Neuronal stem cell (in vitro differentiated cells): ENCODE data around the gene CACNB4.

Experiments
- DNase-seq: peaks from one replicate; pipeline ENCODE4 v3.0.0-alpha.2; 2013; ENCODE audit warnings: low spot score
- H2AFZ ChIP-seq: one replicate; pipeline ENCODE4 v1.6.1; 2013; ENCODE audit warnings: mild to moderate bottlenecking, low read length, inconsistent platforms
- H2AK5ac ChIP-seq: 2 replicates; pipeline ENCODE4 v1.6.1; 2013; ENCODE audit warnings: low read depth, mild to moderate bottlenecking, inconsistent platforms, low read length, moderate library complexity, mixed read lengths
- H2BK120ac ChIP-seq: 2 replicates; pipeline ENCODE4 v1.6.1; 2013; ENCODE audit warnings: low read depth, mild to moderate bottlenecking, inconsistent platforms, low read length, moderate library complexity, mixed read lengths
- H2BK12ac ChIP-seq: one replicate; pipeline ENCODE4 v1.6.1; 2013; ENCODE audit warnings: low read length, inconsistent platforms
- H2BK15ac ChIP-seq: 2 replicates; pipeline ENCODE4 v1.6.1; 2013; ENCODE audit warnings: mild to moderate bottlenecking, low read length, inconsistent platforms, mixed read lengths
- H2BK5ac ChIP-seq: one replicate; pipeline ENCODE4 v1.6.1; 2013; ENCODE audit warnings: inconsistent platforms, mild to moderate bottlenecking, low read length, moderate library complexity
- H3K14ac ChIP-seq: one replicate; pipeline ENCODE4 v1.6.1; 2013; ENCODE audit warnings: low read length, inconsistent platforms
- H3K18ac ChIP-seq: 2 replicates; pipeline ENCODE4 v1.6.1; 2013; ENCODE audit warnings: low read length, inconsistent platforms
- H3K23ac ChIP-seq: 2 replicates; pipeline ENCODE4 v1.6.1; 2013; ENCODE audit warnings: low read depth, mild to moderate bottlenecking, mixed read lengths, low read length, inconsistent platforms; ENCODE audit not compliant: poor library complexity
- H3K27ac ChIP-seq: replicated peaks from 3 replicates; pipeline ENCODE4 v1.5.1; 2013; ENCODE audit warnings: low read length, inconsistent platforms
- H3K27me3 ChIP-seq, 3 experiments: 2 replicates each; pipeline ENCODE4 v1.6.1; 2013; ENCODE audit warnings: low read length in 3 of 3, mild to moderate bottlenecking in 2 of 3, inconsistent platforms in 1 of 3, low read depth in 1 of 3, mixed read lengths in 1 of 3, moderate library complexity in 1 of 3; ENCODE audit not compliant: control insufficient read depth in 3 of 3, insufficient read depth in 3 of 3
- H3K36me3 ChIP-seq, 2 donors: replicated peaks in 1 of 2; 2 replicates each; pipeline ENCODE4 v1.6.1; 2013; ENCODE audit warnings: low read length in 2 of 2; ENCODE audit not compliant: control insufficient read depth in 2 of 2, insufficient read depth in 2 of 2
- H3K4ac ChIP-seq: 2 replicates; pipeline ENCODE4 v1.6.1; 2013; ENCODE audit warnings: inconsistent platforms, mild to moderate bottlenecking, low read length, moderate library complexity
- H3K4me1 ChIP-seq, 2 donors: 1 replicate in 1 of 2; 2 replicates in 1 of 2; pipeline ENCODE4 v1.6.1; 2013; ENCODE audit warnings: low read length in 2 of 2, low read depth in 1 of 2; ENCODE audit not compliant: control insufficient read depth in 2 of 2, insufficient read depth in 1 of 2
- H3K4me2 ChIP-seq: one replicate; pipeline ENCODE4 v1.6.1; 2013; ENCODE audit warnings: mild to moderate bottlenecking, low read length, inconsistent platforms; ENCODE audit not compliant: insufficient read depth, poor library complexity, severe bottlenecking
- H3K4me3 ChIP-seq, 2 donors: 2 replicates each; pipeline ENCODE4 v1.5.1; 2013; ENCODE audit warnings: low read length in 2 of 2, mild to moderate bottlenecking in 2 of 2, inconsistent platforms in 1 of 2, moderate library complexity in 1 of 2
- H3K79me1 ChIP-seq: one replicate; pipeline ENCODE4 v1.6.1; 2013; ENCODE audit warnings: low read depth, mild to moderate bottlenecking, inconsistent platforms, low read length, moderate library complexity
- H3K9ac ChIP-seq: one replicate; pipeline ENCODE4 v1.6.1; 2013; ENCODE audit warnings: mild to moderate bottlenecking, low read depth, low read length, inconsistent platforms; ENCODE audit not compliant: poor library complexity
- H3K9me3 ChIP-seq, 2 donors: replicated peaks in 1 of 2; 2 replicates each; pipeline versions ENCODE3 to v1.6.1; 2013; ENCODE audit warnings: low read length in 2 of 2, mild to moderate bottlenecking in 2 of 2, inconsistent platforms in 1 of 2, low read depth in 1 of 2, mixed read lengths in 1 of 2, moderate library complexity in 1 of 2; ENCODE audit not compliant: control insufficient read depth in 2 of 2, insufficient read depth in 1 of 2
- H4K8ac ChIP-seq: one replicate; pipeline ENCODE4 v1.6.1; 2013; ENCODE audit warnings: low read depth, mild to moderate bottlenecking, inconsistent platforms, low read length, moderate library complexity
- H4K91ac ChIP-seq: one replicate; pipeline ENCODE4 v1.6.1; 2013; ENCODE audit warnings: low read length, low read depth, mild to moderate bottlenecking, inconsistent platforms; ENCODE audit not compliant: poor library complexity
- WGBS, 2 donors: extraction: QIAGEN DNeasy Blood & Tissue Kit; methylation state at CpG; one replicate each; pipeline ENCODE4 v1.1.7; 2013; ENCODE audit warnings: missing lambda C conversion rate in 2 of 2, mixed read lengths in 1 of 2; ENCODE audit not compliant: insufficient read length in 2 of 2, insufficient replicate concordance in 1 of 2; ENCODE audit errors: extremely low coverage in 2 of 2; 5-methylcytosine and 5-hydroxymethylcytosine counted together

CACNB4 gene

DNA sequence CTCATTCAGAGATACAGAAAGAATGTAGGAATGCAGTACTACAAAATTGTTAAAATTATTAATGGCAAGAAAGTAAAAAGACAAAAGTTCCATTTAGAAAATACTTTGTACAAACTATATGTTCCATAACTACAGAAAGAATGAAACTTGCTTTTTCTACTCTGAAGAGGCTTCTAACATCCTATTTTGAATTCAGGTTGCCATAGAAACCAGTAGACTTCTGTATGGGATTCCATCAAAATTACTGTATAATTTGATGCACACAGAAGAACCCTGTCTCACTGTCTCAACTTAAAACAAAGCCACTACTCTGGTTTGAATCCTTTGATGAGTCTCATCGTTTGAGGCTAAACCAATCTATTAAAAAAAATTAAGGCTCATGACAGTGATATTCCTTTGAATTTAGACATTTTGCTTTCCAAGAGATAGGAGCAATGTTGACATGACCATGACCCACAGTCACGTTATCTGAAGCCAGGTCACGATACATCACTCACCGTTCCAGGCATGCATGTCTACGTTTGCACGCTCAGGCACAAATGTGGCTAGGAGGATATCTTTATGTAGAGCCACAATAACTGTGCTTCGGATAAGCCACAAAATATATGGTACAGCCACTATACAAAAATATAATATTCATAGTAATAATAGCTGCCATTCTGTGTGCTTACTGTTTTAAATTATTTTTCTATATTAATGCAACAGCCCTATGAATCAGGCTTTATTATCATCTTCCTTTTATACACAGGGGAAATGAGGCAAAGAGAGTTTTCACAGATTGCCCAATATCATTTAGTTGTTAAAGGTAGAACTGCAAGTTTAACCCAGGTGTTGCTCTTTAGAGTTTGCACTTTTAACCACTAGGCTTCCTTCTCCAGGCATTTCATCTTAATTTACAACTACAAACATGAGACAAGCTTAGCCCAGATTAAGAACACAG lies 82.4 kb downstream of the CACNB4 start:
- Histone ChIP-seq H3K36me3 (no peaks in the 10 kb centered on the region), H2BK12ac (no peak overlapping the region), H2AK5ac (no peak overlapping the region), H3K9me3 (no peaks in the 10 kb centered on the region), H4K8ac (no peak overlapping the region), H3K14ac (no peak overlapping the region), H3K27me3 (no peaks in the 10 kb centered on the region), H4K91ac (no peak overlapping the region), H2BK5ac (no peak overlapping the region), H3K4me3 (no peak overlapping the region), H3K4ac (no peak overlapping the region), H2BK15ac (no peak overlapping the region), H3K27ac (no peak overlapping the region), H3K23ac (no peak overlapping the region), H3K9ac (no peak overlapping the region), H3K79me1 (peaks cover 1% of the 10 kb centered on the region), H2AFZ (no peak overlapping the region), H3K18ac (no peak overlapping the region), H2BK120ac (no peak overlapping the region), H3K4me1 (peaks cover 0 to 13% of the 10 kb centered on the region in 2 donors), H3K4me2 (no peak overlapping the region)
- no peak for DNase-seq
- WGBS, 2 donors, result no CpG with 5 or more reads among the region's 7 CpGs

DNA sequence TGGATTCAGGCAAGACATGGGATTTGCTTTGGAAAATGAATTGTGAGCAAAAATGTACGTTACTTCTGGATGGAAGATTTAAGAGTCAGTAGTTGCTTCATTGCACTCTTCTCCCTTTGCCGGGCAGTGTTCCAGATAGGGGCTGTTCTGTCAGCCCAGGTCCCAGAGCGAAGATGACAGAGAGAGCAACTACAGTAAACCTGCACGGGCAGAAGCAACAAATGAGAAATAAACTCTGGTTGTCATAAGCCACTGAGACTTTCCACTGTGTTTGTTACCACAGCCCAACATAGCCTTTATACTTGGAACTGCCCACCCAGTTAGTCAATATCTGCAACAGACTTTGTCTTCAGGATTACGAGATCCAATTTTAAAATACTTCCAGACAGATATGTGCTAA lies 83.3 kb downstream of the CACNB4 start:
- H3K27ac ChIP-seq, result no peak overlapping the region
- no peak overlapping the region for H3K4ac ChIP-seq
- no CpG with 5 or more reads among the region's 5 CpGs for WGBS, 2 donors
- no peaks in the 10 kb centered on the region for H3K27me3 ChIP-seq
- no peak overlapping the region for H3K23ac ChIP-seq
- H2BK5ac ChIP-seq, result no peak overlapping the region
- peaks cover 0 to 13% of the 10 kb centered on the region in 2 donors for H3K4me1 ChIP-seq
- H3K4me2 ChIP-seq, result no peak overlapping the region
- no peak overlapping the region for H4K8ac ChIP-seq
- H3K36me3 ChIP-seq, result no peaks in the 10 kb centered on the region
- no peak overlapping the region for H3K9ac ChIP-seq
- peaks cover 1% of the 10 kb centered on the region for H3K79me1 ChIP-seq
- no peak overlapping the region for H2BK12ac ChIP-seq
- H2AK5ac ChIP-seq, result no peak overlapping the region
- H3K9me3 ChIP-seq, result no peaks in the 10 kb centered on the region
- no peak for DNase-seq
- no peak overlapping the region for H2BK15ac ChIP-seq
- no peak overlapping the region for H2BK120ac ChIP-seq
- H3K18ac ChIP-seq, result no peak overlapping the region
- H3K14ac ChIP-seq, result no peak overlapping the region
- no peak overlapping the region for H2AFZ ChIP-seq
- no peak overlapping the region for H4K91ac ChIP-seq
- no peak overlapping the region for H3K4me3 ChIP-seq

DNA sequence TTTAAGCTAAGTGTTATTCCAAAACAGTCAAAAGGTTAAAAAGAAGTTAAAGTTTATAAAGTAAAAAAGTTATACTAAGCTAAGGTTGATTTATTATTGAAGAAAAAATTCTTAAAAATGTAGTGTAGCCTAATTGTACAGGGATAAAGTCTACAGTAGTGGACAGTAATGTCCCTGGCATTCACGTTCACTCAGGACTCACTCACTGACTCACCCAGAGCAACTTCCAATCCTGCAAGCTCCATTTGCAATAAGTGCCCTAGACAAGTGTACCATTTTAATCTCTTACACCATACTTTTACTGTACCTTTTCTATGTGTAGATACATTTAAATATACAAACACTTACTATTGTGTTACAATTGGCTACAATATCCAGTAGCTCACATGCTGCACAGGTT lies 86.1 kb downstream of the CACNB4 start:
- H2AK5ac ChIP-seq, result no peak overlapping the region
- no peak overlapping the region for H4K91ac ChIP-seq
- H2BK5ac ChIP-seq, result no peak overlapping the region
- H3K4me2 ChIP-seq, result no peak overlapping the region
- H4K8ac ChIP-seq, result no peak overlapping the region
- H3K27me3 ChIP-seq, result no peaks in the 10 kb centered on the region
- H3K27ac ChIP-seq, result no peak overlapping the region
- H3K4ac ChIP-seq, result no peak overlapping the region
- H3K23ac ChIP-seq, result no peak overlapping the region
- H2AFZ ChIP-seq, result no peak overlapping the region
- no peak overlapping the region for H3K18ac ChIP-seq
- WGBS, 2 donors, result no CpG with 5 or more reads among the region's 1 CpG
- H3K9ac ChIP-seq, result no peak overlapping the region
- no peak overlapping the region for H3K14ac ChIP-seq
- no peaks in the 10 kb centered on the region for H3K36me3 ChIP-seq
- H3K9me3 ChIP-seq, result no peaks in the 10 kb centered on the region
- H2BK120ac ChIP-seq, result no peak overlapping the region
- H3K79me1 ChIP-seq, result peaks cover 1% of the 10 kb centered on the region
- no peak for DNase-seq
- no peak overlapping the region for H2BK12ac ChIP-seq
- peaks cover 0 to 13% of the 10 kb centered on the region in 2 donors for H3K4me1 ChIP-seq
- H3K4me3 ChIP-seq, result no peak overlapping the region
- no peak overlapping the region for H2BK15ac ChIP-seq

DNA sequence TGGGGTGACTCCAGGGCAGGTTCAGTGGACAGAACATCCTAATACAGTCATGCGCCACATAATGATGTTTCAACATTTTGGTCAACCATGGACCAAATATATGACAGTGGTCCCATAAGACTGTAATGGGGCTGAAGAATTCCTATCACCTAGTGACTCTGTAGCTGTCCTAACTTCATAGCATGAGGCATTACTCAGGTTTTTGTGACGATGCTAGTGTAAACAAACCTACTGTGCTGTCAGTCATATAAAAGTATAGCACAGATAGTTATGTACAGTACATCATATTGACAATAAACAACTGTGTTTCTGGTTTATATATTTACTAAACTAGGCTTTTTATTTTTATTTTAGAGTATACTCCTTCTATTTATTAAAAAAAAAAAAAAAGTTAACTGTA lies 87.1 kb downstream of the CACNB4 start:
- Histone ChIP-seq H3K9me3 (no peaks in the 10 kb centered on the region), H2BK5ac (no peak overlapping the region), H2BK15ac (no peak overlapping the region), H4K91ac (no peak overlapping the region), H2AK5ac (no peak overlapping the region), H3K27ac (no peak overlapping the region), H3K23ac (no peak overlapping the region), H3K14ac (no peak overlapping the region), H3K36me3 (no peaks in the 10 kb centered on the region), H2BK120ac (no peak overlapping the region), H3K79me1 (peaks cover 1% of the 10 kb centered on the region), H3K27me3 (no peaks in the 10 kb centered on the region), H4K8ac (no peak overlapping the region), H3K18ac (no peak overlapping the region), H3K4me2 (no peak overlapping the region), H3K4me1 (peaks cover 0 to 12% of the 10 kb centered on the region in 2 donors), H2AFZ (no peak overlapping the region), H3K4me3 (no peak overlapping the region), H3K9ac (no peak overlapping the region), H2BK12ac (no peak overlapping the region), H3K4ac (no peak overlapping the region)
- WGBS, 2 donors, result no CpG with 5 or more reads among the region's 2 CpGs
- no peak for DNase-seq
